LHCN-M2 (cell line): ENCODE data around the gene NPFFR1. TPM values are rescaled to one million over a fixed set of nuclear protein-coding genes. Genes with fewer than 3 reads are reported as not detected.

Source experiments
- DNase-seq: peaks from one replicate; pipeline ENCODE4 v3.0.0-alpha.2; 2012; ENCODE audit warnings: low read depth
- total RNA-seq: library from RNA; depleted of rRNA; stranded (reverse); fragments of >200 nt; gene quantifications from 2 replicates; pipeline ENCODE4 v1.2.3, GENCODE V29; 2014

NPFFR1 gene
- total RNA-seq, 1 experiment from 2014 or later: not detected

- DNase-seq: no peak
Observed at GRCh38 chr10:70315276-70315675, 31.5 kb upstream of the NPFFR1 start.

GRCh38 chr10:70312972-70313371 is 29.2 kb upstream of the NPFFR1 start:
- no peak for DNase-seq

GRCh38 chr10:70312249-70312648 is 28.4 kb upstream of the NPFFR1 start:
- no peak for DNase-seq

- DNase-seq: no peak
Observed at GRCh38 chr10:70311698-70312097, 27.9 kb upstream of the NPFFR1 start.

- no peak for DNase-seq
Observed at GRCh38 chr10:70309661-70310060, 25.9 kb upstream of the NPFFR1 start.

- no peak for DNase-seq
Observed at GRCh38 chr10:70308121-70309060, 24.6 kb upstream of the NPFFR1 start.

GRCh38 chr10:70306886-70307520 is 23.2 kb upstream of the NPFFR1 start:
- no peak for DNase-seq

GRCh38 chr10:70306181-70306705 is 22.4 kb upstream of the NPFFR1 start:
- DNase-seq: no peak

- no peak for DNase-seq
Observed at GRCh38 chr10:70303730-70304129, 19.9 kb upstream of the NPFFR1 start.

GRCh38 chr10:70302292-70302691 is 18.5 kb upstream of the NPFFR1 start:
- peak; percentile 22 for DNase-seq

- DNase-seq: no peak
Observed at GRCh38 chr10:70300908-70301597, 17.2 kb upstream of the NPFFR1 start.

GRCh38 chr10:70300461-70300860 is 16.7 kb upstream of the NPFFR1 start:
- DNase-seq: no peak

- DNase-seq: no peak
Observed at GRCh38 chr10:70299876-70300275, 16.1 kb upstream of the NPFFR1 start.

- DNase-seq: no peak
Observed at GRCh38 chr10:70298393-70298792, 14.6 kb upstream of the NPFFR1 start.

GRCh38 chr10:70297224-70297623 is 13.4 kb upstream of the NPFFR1 start:
- no peak for DNase-seq

GRCh38 chr10:70296406-70296899 is 12.6 kb upstream of the NPFFR1 start:
- DNase-seq: peak; percentile 82

- DNase-seq: no peak
Observed at GRCh38 chr10:70295926-70296325, 12.1 kb upstream of the NPFFR1 start.

GRCh38 chr10:70295321-70295720 is 11.5 kb upstream of the NPFFR1 start:
- no peak for DNase-seq

- no peak for DNase-seq
Observed at GRCh38 chr10:70293169-70293843, 9.5 kb upstream of the NPFFR1 start.

GRCh38 chr10:70292004-70292403 is 8.2 kb upstream of the NPFFR1 start:
- DNase-seq: no peak

GRCh38 chr10:70289739-70290138 is 5.9 kb upstream of the NPFFR1 start:
- DNase-seq: no peak
